WI38 (cell line): Measurements from ENCODE around the gene NT5DC2.

Source experiments
- H3K4me3 ChIP-seq: 2 replicates; pipeline ENCODE4 v1.5.1; 2011; ENCODE audit warnings: low read depth, mild to moderate bottlenecking, control low read depth, low read length
- CTCF ChIP-seq: IDR thresholded peaks from 2 replicates; pipeline ENCODE4 v1.5.1; 2012; ENCODE audit warnings: low read depth, mild to moderate bottlenecking, control low read depth, low read length

The NT5DC2 gene

GRCh38 chr3:52477076-52477795 is 56.4 kb downstream of the NT5DC2 start:
- no peak for TF ChIP-seq CTCF
- no peak overlapping the region for H3K4me3 ChIP-seq
